GM23338 (cell line): ENCODE measurements around the gene GNB3. TPM values are rescaled to one million over a fixed set of nuclear protein-coding genes. Genes with fewer than 3 reads are reported as not detected.

Experiments used
- ATAC-seq: fragments of 200-7000 bp; cut with Tn5 transposase; 3 replicates; pipeline ENCODE4 v1.9.1; 2020
- DNase-seq: peaks from one replicate; pipeline ENCODE4 v3.0.0-alpha.2; 2015; ENCODE audit warnings: low spot score
- H2AFZ ChIP-seq: fragments of 200-600 bp; sonication (generic); 2 replicates; pipeline ENCODE4 v1.8.0; 2016; ENCODE audit warnings: antibody characterized with exemption, mild to moderate bottlenecking, moderate library complexity
- H3F3A ChIP-seq: fragments of 200-600 bp; sonication (generic); replicated peaks from 2 replicates; pipeline ENCODE4 v1.8.0; 2017; ENCODE audit warnings: antibody characterized with exemption, mixed run types, low read depth
- H3K27ac ChIP-seq: fragments of 200-600 bp; sonication (generic); 2 replicates; pipeline ENCODE4 v1.6.1; 2016; ENCODE audit warnings: low read depth
- H3K27me3 ChIP-seq: fragments of 200-600 bp; sonication (generic); 2 replicates; pipeline ENCODE4 v1.8.0; 2016; ENCODE audit warnings: mild to moderate bottlenecking, mixed run types, moderate library complexity; ENCODE audit not compliant: insufficient read depth
- H3K36me3 ChIP-seq: fragments of 200-600 bp; sonication (generic); 2 replicates; pipeline ENCODE4 v1.8.0; 2016; ENCODE audit warnings: mild to moderate bottlenecking; ENCODE audit not compliant: insufficient read depth
- H3K4me1 ChIP-seq: fragments of 200-600 bp; sonication (generic); 2 replicates; pipeline ENCODE4 v1.8.0; 2016; ENCODE audit warnings: mild to moderate bottlenecking, moderate library complexity; ENCODE audit not compliant: insufficient read depth
- H3K4me2 ChIP-seq: fragments of 200-600 bp; sonication (generic); 2 replicates; pipeline ENCODE4 v1.7.1; 2017; ENCODE audit warnings: mixed run types
- H3K4me3 ChIP-seq: fragments of 200-600 bp; sonication (generic); 2 replicates; pipeline ENCODE4 v1.6.1; 2016; ENCODE audit warnings: mixed run types
- H3K79me2 ChIP-seq: fragments of 200-600 bp; sonication (generic); replicated peaks from 2 replicates; pipeline ENCODE4 v1.8.0; 2017; ENCODE audit warnings: mild to moderate bottlenecking; ENCODE audit not compliant: insufficient read depth
- H3K9me2 ChIP-seq: fragments of 200-600 bp; sonication (generic); 2 replicates; pipeline ENCODE4 v1.8.0; 2017; ENCODE audit not compliant: insufficient read depth
- H4K20me1 ChIP-seq: fragments of 200-600 bp; sonication (generic); replicated peaks from 2 replicates; pipeline ENCODE4 v1.8.0; 2017; ENCODE audit warnings: mild to moderate bottlenecking; ENCODE audit not compliant: insufficient read depth
- H3K27ac Mint-ChIP-seq: 2 replicates; pipeline ENCODE4 v1.8.0; 2020; ENCODE audit warnings: inconsistent platforms, mild to moderate bottlenecking, moderate library complexity, mixed read lengths
- H3K27me3 Mint-ChIP-seq: 3 replicates; pipeline ENCODE4 v1.8.0; 2022; ENCODE audit warnings: low read depth, mild to moderate bottlenecking, moderate library complexity, mixed read lengths, inconsistent platforms; ENCODE audit not compliant: insufficient read depth, poor library complexity
- H3K36me3 Mint-ChIP-seq: 3 replicates; pipeline ENCODE4 v1.8.0; 2021; ENCODE audit warnings: low read depth, mild to moderate bottlenecking, inconsistent platforms, moderate library complexity, mixed read lengths
- H3K4me1 Mint-ChIP-seq: 3 replicates; pipeline ENCODE4 v1.8.0; 2020; ENCODE audit warnings: mild to moderate bottlenecking, inconsistent platforms, mixed read lengths
- H3K4me3 Mint-ChIP-seq: 3 replicates; pipeline ENCODE4 v1.8.0; 2021; ENCODE audit warnings: moderate library complexity, mild to moderate bottlenecking, inconsistent platforms, mixed read lengths
- H3K9me3 Mint-ChIP-seq: 3 replicates; pipeline ENCODE4 v1.8.0; 2020; ENCODE audit warnings: moderate library complexity, mild to moderate bottlenecking, inconsistent platforms, mixed read lengths
- CREB1 ChIP-seq: fragments of 250-450 bp; sonication (Bioruptor Pico); IDR thresholded peaks from 2 replicates; pipeline ENCODE4 v1.5.0; 2020; ENCODE audit warnings: low read depth, mild to moderate bottlenecking, moderate library complexity
- EZH2 ChIP-seq: fragments of 200-600 bp; sonication (generic); IDR thresholded peaks from one replicate; pipeline ENCODE4 v1.8.0; 2017; ENCODE audit warnings: antibody characterized with exemption, mild to moderate bottlenecking, low read depth; ENCODE audit not compliant: unreplicated experiment
- EZH2phosphoT487 ChIP-seq: fragments of 200-600 bp; sonication (generic); IDR thresholded peaks from one replicate; pipeline ENCODE4 v1.8.1; 2018; ENCODE audit warnings: antibody characterized with exemption; ENCODE audit not compliant: unreplicated experiment
- JUNB ChIP-seq: IDR thresholded peaks from one replicate; pipeline ENCODE4 v1.6.1; 2016; ENCODE audit warnings: antibody characterized with exemption; ENCODE audit not compliant: unreplicated experiment
- NANOG ChIP-seq: IDR thresholded peaks from 2 replicates; pipeline ENCODE4 v1.6.1; 2016; ENCODE audit warnings: antibody characterized with exemption, borderline replicate concordance
- POLR2AphosphoS5 ChIP-seq: IDR thresholded peaks from 2 replicates; pipeline ENCODE4 v1.6.1; 2016; ENCODE audit warnings: antibody characterized with exemption, low read depth
- STAT1 ChIP-seq: IDR thresholded peaks from one replicate; pipeline ENCODE4 v1.6.1; 2016; ENCODE audit warnings: antibody characterized with exemption; ENCODE audit not compliant: unreplicated experiment
- ZNF114 ChIP-seq: fragments of 250-450 bp; sonication (Bioruptor Pico); IDR thresholded peaks from 2 replicates; pipeline ENCODE4 v1.5.0; 2020; ENCODE audit warnings: mild to moderate bottlenecking, moderate library complexity
- ZNF331 ChIP-seq: fragments of 250-450 bp; sonication (Bioruptor Pico); IDR thresholded peaks from 2 replicates; pipeline ENCODE4 v1.5.0; 2020; ENCODE audit warnings: low read depth, mild to moderate bottlenecking, moderate library complexity
- polyA plus RNA-seq: library from polyadenylated mRNA; unstranded; fragments of >200 nt; fragmentation: Nextera tagmentation; extraction: Ambion mirVana; gene quantifications from 2 replicates; pipeline ENCODE4 v1.2.1, GENCODE V29; 2016
- total RNA-seq: library from RNA; depleted of rRNA; stranded (reverse); fragments of >200 nt; shearing (Covaris generic); gene quantifications from 2 replicates; pipeline ENCODE4 v1.2.3, GENCODE V29; 2014
- TF ChIP-seq, protein P1 (sequence below): IDR thresholded peaks from one replicate; pipeline ENCODE4 v1.6.1; 2018; ENCODE audit warnings: antibody characterized with exemption; ENCODE audit not compliant: unreplicated experiment
- TF ChIP-seq, protein P2 (sequence below): IDR thresholded peaks from 2 replicates; pipeline ENCODE4 v1.6.1; 2016; ENCODE audit warnings: antibody characterized with exemption
- TF ChIP-seq, protein P3 (sequence below): fragments of 250-450 bp; sonication (Bioruptor Pico); IDR thresholded peaks from 2 replicates; pipeline ENCODE4 v1.5.0; 2020; ENCODE audit warnings: mild to moderate bottlenecking, moderate library complexity
- TF ChIP-seq, protein P4 (sequence below), 2 experiments: fragments of 200-600 bp in 1 of 2; sonication (generic) in 1 of 2; conservative IDR thresholded peaks; 2 replicates each; pipeline versions ENCODE4 v1.5.1 to v1.6.1; 2016 to 2017; ENCODE audit warnings: antibody characterized with exemption in 2 of 2, low read depth in 2 of 2, mild to moderate bottlenecking in 2 of 2, moderate library complexity in 1 of 2

GNB3 gene
- total and polyA plus RNA-seq, 2 experiments from 2014 or later = 5.4 to 8.2 TPM

DNA sequence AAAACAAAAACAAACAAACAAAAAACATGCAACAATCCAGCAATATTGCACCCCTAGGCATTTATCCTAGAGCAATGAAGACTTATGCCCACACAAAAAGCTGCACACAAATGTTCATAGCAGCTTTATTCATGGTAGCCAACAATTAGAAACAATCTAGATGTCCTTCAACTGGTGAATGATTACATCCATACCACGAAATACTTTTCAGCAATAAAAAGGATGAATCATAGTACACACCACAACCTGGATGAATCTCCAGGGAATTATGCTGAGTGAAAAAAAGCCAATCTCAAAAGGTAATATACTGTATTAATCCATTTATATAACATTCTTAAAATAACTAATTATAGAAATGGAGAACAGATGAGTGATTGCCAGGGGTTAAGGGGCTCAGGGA, 33.6 kb upstream of the GNB3 start:
- H3K27ac ChIP-seq = no peak overlapping the region
- no peak for ATAC-seq
- H3K4me3 Mint-ChIP-seq = no peak overlapping the region
- no peaks in the 10 kb centered on the region for H3F3A ChIP-seq
- H3K4me1 ChIP-seq = peaks cover 16% of the 10 kb centered on the region
- no peaks in the 10 kb centered on the region; the same call in 1 of the 2 replicates for H3K36me3 ChIP-seq
- H3K9me3 Mint-ChIP-seq = peaks cover 3% of the 10 kb centered on the region
- no peaks in the 10 kb centered on the region; the same call in 1 of the 2 replicates for H4K20me1 ChIP-seq
- H3K4me2 ChIP-seq = no peak overlapping the region
- peaks cover 2% of the 10 kb centered on the region; the same call in 1 of the 3 replicates for H3K36me3 Mint-ChIP-seq
- no peaks in the 10 kb centered on the region for H3K27me3 ChIP-seq
- TF ChIP-seq, protein P1, sequence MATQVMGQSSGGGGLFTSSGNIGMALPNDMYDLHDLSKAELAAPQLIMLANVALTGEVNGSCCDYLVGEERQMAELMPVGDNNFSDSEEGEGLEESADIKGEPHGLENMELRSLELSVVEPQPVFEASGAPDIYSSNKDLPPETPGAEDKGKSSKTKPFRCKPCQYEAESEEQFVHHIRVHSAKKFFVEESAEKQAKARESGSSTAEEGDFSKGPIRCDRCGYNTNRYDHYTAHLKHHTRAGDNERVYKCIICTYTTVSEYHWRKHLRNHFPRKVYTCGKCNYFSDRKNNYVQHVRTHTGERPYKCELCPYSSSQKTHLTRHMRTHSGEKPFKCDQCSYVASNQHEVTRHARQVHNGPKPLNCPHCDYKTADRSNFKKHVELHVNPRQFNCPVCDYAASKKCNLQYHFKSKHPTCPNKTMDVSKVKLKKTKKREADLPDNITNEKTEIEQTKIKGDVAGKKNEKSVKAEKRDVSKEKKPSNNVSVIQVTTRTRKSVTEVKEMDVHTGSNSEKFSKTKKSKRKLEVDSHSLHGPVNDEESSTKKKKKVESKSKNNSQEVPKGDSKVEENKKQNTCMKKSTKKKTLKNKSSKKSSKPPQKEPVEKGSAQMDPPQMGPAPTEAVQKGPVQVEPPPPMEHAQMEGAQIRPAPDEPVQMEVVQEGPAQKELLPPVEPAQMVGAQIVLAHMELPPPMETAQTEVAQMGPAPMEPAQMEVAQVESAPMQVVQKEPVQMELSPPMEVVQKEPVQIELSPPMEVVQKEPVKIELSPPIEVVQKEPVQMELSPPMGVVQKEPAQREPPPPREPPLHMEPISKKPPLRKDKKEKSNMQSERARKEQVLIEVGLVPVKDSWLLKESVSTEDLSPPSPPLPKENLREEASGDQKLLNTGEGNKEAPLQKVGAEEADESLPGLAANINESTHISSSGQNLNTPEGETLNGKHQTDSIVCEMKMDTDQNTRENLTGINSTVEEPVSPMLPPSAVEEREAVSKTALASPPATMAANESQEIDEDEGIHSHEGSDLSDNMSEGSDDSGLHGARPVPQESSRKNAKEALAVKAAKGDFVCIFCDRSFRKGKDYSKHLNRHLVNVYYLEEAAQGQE = no peak
- TF ChIP-seq EZH2 (no peak), EZH2phosphoT487 (no peak), NANOG (no peak), STAT1 (no peak), POLR2AphosphoS5 (no peak), ZNF331 (CRISPR knock-in tag) (no peak), ZNF114 (no peak), CREB1 (no peak), JUNB (no peak)
- TF ChIP-seq, protein P2, sequence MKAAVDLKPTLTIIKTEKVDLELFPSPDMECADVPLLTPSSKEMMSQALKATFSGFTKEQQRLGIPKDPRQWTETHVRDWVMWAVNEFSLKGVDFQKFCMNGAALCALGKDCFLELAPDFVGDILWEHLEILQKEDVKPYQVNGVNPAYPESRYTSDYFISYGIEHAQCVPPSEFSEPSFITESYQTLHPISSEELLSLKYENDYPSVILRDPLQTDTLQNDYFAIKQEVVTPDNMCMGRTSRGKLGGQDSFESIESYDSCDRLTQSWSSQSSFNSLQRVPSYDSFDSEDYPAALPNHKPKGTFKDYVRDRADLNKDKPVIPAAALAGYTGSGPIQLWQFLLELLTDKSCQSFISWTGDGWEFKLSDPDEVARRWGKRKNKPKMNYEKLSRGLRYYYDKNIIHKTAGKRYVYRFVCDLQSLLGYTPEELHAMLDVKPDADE = no peak
- TF ChIP-seq, protein P3, sequence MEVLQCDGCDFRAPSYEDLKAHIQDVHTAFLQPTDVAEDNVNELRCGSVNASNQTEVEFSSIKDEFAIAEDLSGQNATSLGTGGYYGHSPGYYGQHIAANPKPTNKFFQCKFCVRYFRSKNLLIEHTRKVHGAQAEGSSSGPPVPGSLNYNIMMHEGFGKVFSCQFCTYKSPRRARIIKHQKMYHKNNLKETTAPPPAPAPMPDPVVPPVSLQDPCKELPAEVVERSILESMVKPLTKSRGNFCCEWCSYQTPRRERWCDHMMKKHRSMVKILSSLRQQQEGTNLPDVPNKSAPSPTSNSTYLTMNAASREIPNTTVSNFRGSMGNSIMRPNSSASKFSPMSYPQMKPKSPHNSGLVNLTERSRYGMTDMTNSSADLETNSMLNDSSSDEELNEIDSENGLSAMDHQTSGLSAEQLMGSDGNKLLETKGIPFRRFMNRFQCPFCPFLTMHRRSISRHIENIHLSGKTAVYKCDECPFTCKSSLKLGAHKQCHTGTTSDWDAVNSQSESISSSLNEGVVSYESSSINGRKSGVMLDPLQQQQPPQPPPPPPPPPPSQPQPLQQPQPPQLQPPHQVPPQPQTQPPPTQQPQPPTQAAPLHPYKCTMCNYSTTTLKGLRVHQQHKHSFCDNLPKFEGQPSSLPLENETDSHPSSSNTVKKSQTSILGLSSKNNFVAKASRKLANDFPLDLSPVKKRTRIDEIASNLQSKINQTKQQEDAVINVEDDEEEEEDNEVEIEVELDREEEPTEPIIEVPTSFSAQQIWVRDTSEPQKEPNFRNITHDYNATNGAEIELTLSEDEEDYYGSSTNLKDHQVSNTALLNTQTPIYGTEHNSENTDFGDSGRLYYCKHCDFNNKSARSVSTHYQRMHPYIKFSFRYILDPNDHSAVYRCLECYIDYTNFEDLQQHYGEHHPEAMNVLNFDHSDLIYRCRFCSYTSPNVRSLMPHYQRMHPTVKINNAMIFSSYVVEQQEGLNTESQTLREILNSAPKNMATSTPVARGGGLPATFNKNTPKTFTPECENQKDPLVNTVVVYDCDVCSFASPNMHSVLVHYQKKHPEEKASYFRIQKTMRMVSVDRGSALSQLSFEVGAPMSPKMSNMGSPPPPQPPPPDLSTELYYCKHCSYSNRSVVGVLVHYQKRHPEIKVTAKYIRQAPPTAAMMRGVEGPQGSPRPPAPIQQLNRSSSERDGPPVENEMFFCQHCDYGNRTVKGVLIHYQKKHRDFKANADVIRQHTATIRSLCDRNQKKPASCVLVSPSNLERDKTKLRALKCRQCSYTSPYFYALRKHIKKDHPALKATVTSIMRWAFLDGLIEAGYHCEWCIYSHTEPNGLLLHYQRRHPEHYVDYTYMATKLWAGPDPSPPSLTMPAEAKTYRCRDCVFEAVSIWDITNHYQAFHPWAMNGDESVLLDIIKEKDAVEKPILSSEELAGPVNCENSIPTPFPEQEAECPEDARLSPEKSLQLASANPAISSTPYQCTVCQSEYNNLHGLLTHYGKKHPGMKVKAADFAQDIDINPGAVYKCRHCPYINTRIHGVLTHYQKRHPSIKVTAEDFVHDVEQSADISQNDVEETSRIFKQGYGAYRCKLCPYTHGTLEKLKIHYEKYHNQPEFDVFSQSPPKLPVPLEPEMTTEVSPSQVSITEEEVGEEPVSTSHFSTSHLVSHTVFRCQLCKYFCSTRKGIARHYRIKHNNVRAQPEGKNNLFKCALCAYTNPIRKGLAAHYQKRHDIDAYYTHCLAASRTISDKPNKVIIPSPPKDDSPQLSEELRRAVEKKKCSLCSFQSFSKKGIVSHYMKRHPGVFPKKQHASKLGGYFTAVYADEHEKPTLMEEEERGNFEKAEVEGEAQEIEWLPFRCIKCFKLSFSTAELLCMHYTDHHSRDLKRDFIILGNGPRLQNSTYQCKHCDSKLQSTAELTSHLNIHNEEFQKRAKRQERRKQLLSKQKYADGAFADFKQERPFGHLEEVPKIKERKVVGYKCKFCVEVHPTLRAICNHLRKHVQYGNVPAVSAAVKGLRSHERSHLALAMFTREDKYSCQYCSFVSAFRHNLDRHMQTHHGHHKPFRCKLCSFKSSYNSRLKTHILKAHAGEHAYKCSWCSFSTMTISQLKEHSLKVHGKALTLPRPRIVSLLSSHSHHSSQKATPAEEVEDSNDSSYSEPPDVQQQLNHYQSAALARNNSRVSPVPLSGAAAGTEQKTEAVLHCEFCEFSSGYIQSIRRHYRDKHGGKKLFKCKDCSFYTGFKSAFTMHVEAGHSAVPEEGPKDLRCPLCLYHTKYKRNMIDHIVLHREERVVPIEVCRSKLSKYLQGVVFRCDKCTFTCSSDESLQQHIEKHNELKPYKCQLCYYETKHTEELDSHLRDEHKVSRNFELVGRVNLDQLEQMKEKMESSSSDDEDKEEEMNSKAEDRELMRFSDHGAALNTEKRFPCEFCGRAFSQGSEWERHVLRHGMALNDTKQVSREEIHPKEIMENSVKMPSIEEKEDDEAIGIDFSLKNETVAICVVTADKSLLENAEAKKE = no peak
- TF ChIP-seq, protein P4, sequence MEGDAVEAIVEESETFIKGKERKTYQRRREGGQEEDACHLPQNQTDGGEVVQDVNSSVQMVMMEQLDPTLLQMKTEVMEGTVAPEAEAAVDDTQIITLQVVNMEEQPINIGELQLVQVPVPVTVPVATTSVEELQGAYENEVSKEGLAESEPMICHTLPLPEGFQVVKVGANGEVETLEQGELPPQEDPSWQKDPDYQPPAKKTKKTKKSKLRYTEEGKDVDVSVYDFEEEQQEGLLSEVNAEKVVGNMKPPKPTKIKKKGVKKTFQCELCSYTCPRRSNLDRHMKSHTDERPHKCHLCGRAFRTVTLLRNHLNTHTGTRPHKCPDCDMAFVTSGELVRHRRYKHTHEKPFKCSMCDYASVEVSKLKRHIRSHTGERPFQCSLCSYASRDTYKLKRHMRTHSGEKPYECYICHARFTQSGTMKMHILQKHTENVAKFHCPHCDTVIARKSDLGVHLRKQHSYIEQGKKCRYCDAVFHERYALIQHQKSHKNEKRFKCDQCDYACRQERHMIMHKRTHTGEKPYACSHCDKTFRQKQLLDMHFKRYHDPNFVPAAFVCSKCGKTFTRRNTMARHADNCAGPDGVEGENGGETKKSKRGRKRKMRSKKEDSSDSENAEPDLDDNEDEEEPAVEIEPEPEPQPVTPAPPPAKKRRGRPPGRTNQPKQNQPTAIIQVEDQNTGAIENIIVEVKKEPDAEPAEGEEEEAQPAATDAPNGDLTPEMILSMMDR (conservative IDR thresholded peaks at IDR 0.05; ENCODE audit: low read depth in 2 of 2) = no peak
- no peak for DNase-seq
- no peak overlapping the region for H2AFZ ChIP-seq
- H3K9me2 ChIP-seq = peaks cover 4% of the 10 kb centered on the region; the same call in 1 of the 2 replicates
- H3K79me2 ChIP-seq = no peaks in the 10 kb centered on the region
- H3K4me1 Mint-ChIP-seq = peaks cover 18% of the 10 kb centered on the region
- no peak overlapping the region for H3K27ac Mint-ChIP-seq
- H3K4me3 ChIP-seq = no peak overlapping the region
- H3K27me3 Mint-ChIP-seq = peaks cover 3% of the 10 kb centered on the region
